IMR-90 (cell line): ENCODE results near the gene PEX5L. TPM values are rescaled to one million over a fixed set of nuclear protein-coding genes. Genes with fewer than 3 reads are reported as not detected.

Experiments used
- ATAC-seq: fragments of 200-7000 bp; cut with Tn5 transposase; 2 replicates; pipeline ENCODE4 v1.9.1; 2020; ENCODE audit warnings: low read depth, mild to moderate bottlenecking, moderate library complexity
- BruUV-seq: library from RNA; stranded (reverse); fragments of 400-500 nt; replicated peaks from 2 replicates; lab custom pipeline; 2021; lab: Mats Ljungman, UMichigan
- CTCF ChIA-PET: fragments of 300-600 bp; formaldehyde crosslinking; extraction: SDS; loops from one replicate; lab custom pipeline; 2021; ENCODE audit warnings: antibody characterized with exemption; lab: Yijun Ruan, JAX
- POLR2A ChIA-PET: fragments of 300-600 bp; sonication (Branson Sonifier 250); formaldehyde crosslinking; loops from one replicate; lab custom pipeline; 2022; ENCODE audit warnings: antibody characterized with exemption; ENCODE audit not compliant: unreplicated experiment; lab: Charles Lee
- DNase-seq: peaks from one replicate; pipeline ENCODE4 v3.0.0; 2013
- H2AFZ ChIP-seq: replicated peaks from 2 replicates; pipeline ENCODE3; 2013; ENCODE audit warnings: low read length, mild to moderate bottlenecking; ENCODE audit not compliant: poor library complexity
- H2AK5ac ChIP-seq: 2 replicates; pipeline ENCODE4 v1.6.1; 2013; ENCODE audit warnings: low read depth, low read length, inconsistent platforms
- H2AK9ac ChIP-seq: replicated peaks from 2 replicates; pipeline ENCODE3; 2013; ENCODE audit warnings: mild to moderate bottlenecking, low read depth, low read length, moderate library complexity; ENCODE audit not compliant: poor library complexity
- H2BK120ac ChIP-seq: 2 replicates; pipeline ENCODE4 v1.6.1; 2013; ENCODE audit warnings: low read depth, low read length, inconsistent platforms
- H2BK15ac ChIP-seq: 3 replicates; pipeline ENCODE4 v1.6.1; 2013; ENCODE audit warnings: low read depth, low read length, inconsistent platforms
- H2BK20ac ChIP-seq: 2 replicates; pipeline ENCODE4 v1.6.1; 2013; ENCODE audit warnings: low read depth, mild to moderate bottlenecking, inconsistent platforms, low read length, moderate library complexity
- H2BK5ac ChIP-seq: 2 replicates; pipeline ENCODE4 v1.6.1; 2013; ENCODE audit warnings: mild to moderate bottlenecking, low read depth, low read length, inconsistent platforms; ENCODE audit not compliant: poor library complexity, severe bottlenecking
- H3K14ac ChIP-seq: replicated peaks from 2 replicates; pipeline ENCODE4 v1.6.1; 2013; ENCODE audit warnings: low read depth, low read length, inconsistent platforms
- H3K18ac ChIP-seq: 2 replicates; pipeline ENCODE4 v1.6.1; 2013; ENCODE audit warnings: low read depth, low read length, control low read depth
- H3K23ac ChIP-seq: 2 replicates; pipeline ENCODE4 v1.6.1; 2013; ENCODE audit warnings: low read depth, low read length, inconsistent platforms
- H3K27ac ChIP-seq: 2 replicates; pipeline ENCODE4 v1.5.1; 2013; ENCODE audit warnings: mild to moderate bottlenecking, control low read depth, low read length; ENCODE audit not compliant: insufficient read depth
- H3K27me3 ChIP-seq: 2 replicates; pipeline ENCODE4 v1.6.1; 2013; ENCODE audit warnings: low read length; ENCODE audit not compliant: control insufficient read depth, insufficient read depth
- H3K36me3 ChIP-seq: 2 replicates; pipeline ENCODE4 v1.6.1; 2013; ENCODE audit warnings: low read length, mixed read lengths; ENCODE audit not compliant: control insufficient read depth, insufficient read depth
- H3K4ac ChIP-seq: 2 replicates; pipeline ENCODE4 v1.6.1; 2013; ENCODE audit warnings: low read depth, low read length, inconsistent platforms
- H3K4me1 ChIP-seq: 2 replicates; pipeline ENCODE4 v1.6.1; 2013; ENCODE audit warnings: low read length, mixed read lengths; ENCODE audit not compliant: control insufficient read depth, insufficient read depth
- H3K4me2 ChIP-seq: 2 replicates; pipeline ENCODE4 v1.6.1; 2013; ENCODE audit warnings: low read depth, mild to moderate bottlenecking, control low read depth, low read length, moderate library complexity
- H3K4me3 ChIP-seq: 2 replicates; pipeline ENCODE4 v1.5.1; 2013; ENCODE audit warnings: low read depth, mild to moderate bottlenecking, control low read depth, low read length, moderate library complexity; ENCODE audit not compliant: insufficient read depth
- H3K56ac ChIP-seq: 2 replicates; pipeline ENCODE4 v1.6.1; 2013; ENCODE audit warnings: low read length, inconsistent platforms; ENCODE audit not compliant: insufficient read depth; ENCODE audit errors: extremely low read depth
- H3K79me1 ChIP-seq, 2 experiments: 2 replicates each; pipeline ENCODE4 v1.6.1; 2013; ENCODE audit warnings: low read length in 2 of 2, inconsistent platforms in 1 of 2, low read depth in 1 of 2
- H3K9ac ChIP-seq: 2 replicates; pipeline ENCODE4 v1.6.1; 2013; ENCODE audit warnings: low read depth, low read length, control low read depth
- H3K9me1 ChIP-seq: 2 replicates; pipeline ENCODE4 v1.6.1; 2013; ENCODE audit warnings: low read length, inconsistent platforms; ENCODE audit not compliant: insufficient read depth
- H3K9me3 ChIP-seq: 2 replicates; pipeline ENCODE4 v1.6.1; 2013; ENCODE audit warnings: low read length; ENCODE audit not compliant: control insufficient read depth, insufficient read depth
- H4K20me1 ChIP-seq: 2 replicates; pipeline ENCODE4 v1.6.1; 2013; ENCODE audit warnings: low read length, inconsistent platforms; ENCODE audit not compliant: insufficient read depth
- H4K5ac ChIP-seq: 2 replicates; pipeline ENCODE4 v1.6.1; 2013; ENCODE audit warnings: mild to moderate bottlenecking, low read depth, low read length, control low read depth
- H4K8ac ChIP-seq, 2 experiments: 2 replicates each; pipeline ENCODE4 v1.6.1; 2013; ENCODE audit warnings: low read depth in 2 of 2, low read length in 2 of 2, control low read depth in 1 of 2, inconsistent platforms in 1 of 2
- H4K91ac ChIP-seq: 2 replicates; pipeline ENCODE4 v1.6.1; 2013; ENCODE audit warnings: low read depth, low read length, inconsistent platforms; ENCODE audit not compliant: insufficient read depth
- BHLHE40 ChIP-seq: fragments of 150-350 bp; IDR thresholded peaks from 2 replicates; pipeline ENCODE4 v1.6.1; 2016; ENCODE audit warnings: mild to moderate bottlenecking, low read depth, low read length
- CEBPB ChIP-seq: IDR thresholded peaks from 2 replicates; pipeline ENCODE4 v1.6.1; 2012; ENCODE audit warnings: low read depth, low read length, improper control_type of control experiment
- CHD1 ChIP-seq: IDR thresholded peaks from 2 replicates; pipeline ENCODE4 v1.6.1; 2012; ENCODE audit warnings: low read depth, low read length, improper control_type of control experiment
- CTCF ChIP-seq: conservative IDR thresholded peaks from 2 replicates; pipeline ENCODE4 v1.5.1; 2012; ENCODE audit warnings: mild to moderate bottlenecking, low read depth, low read length, improper control_type of control experiment
- ELK1 ChIP-seq: fragments of 150-350 bp; IDR thresholded peaks from 2 replicates; pipeline ENCODE4 v1.6.1; 2016; ENCODE audit warnings: low read depth, mild to moderate bottlenecking, low read length, moderate library complexity, borderline replicate concordance
- FOS ChIP-seq: fragments of 150-350 bp; IDR thresholded peaks from 2 replicates; pipeline ENCODE4 v1.6.1; 2016; ENCODE audit warnings: low read depth, low read length
- MAFK ChIP-seq: IDR thresholded peaks from 2 replicates; pipeline ENCODE4 v1.6.1; 2012; ENCODE audit warnings: low read depth, low read length, improper control_type of control experiment
- MAZ ChIP-seq: IDR thresholded peaks from 2 replicates; pipeline ENCODE4 v1.6.1; 2012; ENCODE audit warnings: low read depth, mild to moderate bottlenecking, low read length, improper control_type of control experiment, moderate library complexity, borderline replicate concordance
- MXI1 ChIP-seq: IDR thresholded peaks from 2 replicates; pipeline ENCODE4 v1.6.1; 2012; ENCODE audit warnings: low read depth, mild to moderate bottlenecking, low read length, moderate library complexity, borderline replicate concordance
- NFE2L2 ChIP-seq: fragments of 150-350 bp; IDR thresholded peaks from 2 replicates; pipeline ENCODE4 v1.6.1; 2016; ENCODE audit warnings: low read depth, mild to moderate bottlenecking, low read length
- POLR2A ChIP-seq: IDR thresholded peaks from 2 replicates; pipeline ENCODE4 v1.6.1; 2012; ENCODE audit warnings: mild to moderate bottlenecking, low read depth, low read length
- RAD21 ChIP-seq: IDR thresholded peaks from 2 replicates; pipeline ENCODE4 v1.6.1; 2012; ENCODE audit warnings: low read length, improper control_type of control experiment
- RCOR1 ChIP-seq: IDR thresholded peaks from 2 replicates; pipeline ENCODE4 v1.6.1; 2012; ENCODE audit warnings: mild to moderate bottlenecking, low read length, improper control_type of control experiment; ENCODE audit not compliant: insufficient replicate concordance
- RFX5 ChIP-seq: IDR thresholded peaks from 2 replicates; pipeline ENCODE4 v1.8.0; 2012; ENCODE audit warnings: low read depth, mild to moderate bottlenecking, low read length, moderate library complexity
- SMC3 ChIP-seq: fragments of 150-350 bp; IDR thresholded peaks from 2 replicates; pipeline ENCODE4 v1.6.1; 2016; ENCODE audit warnings: low read depth, mild to moderate bottlenecking, antibody characterized with exemption, low read length, moderate library complexity
- USF2 ChIP-seq: fragments of 150-350 bp; IDR thresholded peaks from 2 replicates; pipeline ENCODE4 v1.6.1; 2017; ENCODE audit warnings: mild to moderate bottlenecking, antibody characterized with exemption, low read length, low read depth
- WGBS, 2 experiments: methylation state at CpG; one replicate each; pipeline versions ENCODE4 v1.1.5 to v1.1.7; 2013; ENCODE audit warnings: missing lambda C conversion rate in 2 of 2; ENCODE audit not compliant: insufficient read length in 1 of 2; ENCODE audit errors: extremely low coverage in 2 of 2; 5-methylcytosine and 5-hydroxymethylcytosine counted together
- dilution Hi-C: fragments of 300-500 bp; cut with HindIII; formaldehyde crosslinking; loops from one replicate; pipeline ENCODE4 v1.14.3; 2018; ENCODE audit warnings: low sequenced_read_pairs; ENCODE audit not compliant: unreplicated experiment
- in situ Hi-C: fragments of 300-500 bp; cut with MboI; formaldehyde crosslinking; loops from 3 replicates; pipeline ENCODE4 v1.14.3; 2019; ENCODE audit warnings: low sequenced_read_pairs, inconsistent platforms, mixed read lengths
- intact Hi-C: fragments of 100-400 bp; cut with micrococcal nuclease; formaldehyde crosslinking; loops from 2 replicates; pipeline ENCODE4 v1.10.0; 2022
- polyA plus RNA-seq, 3 experiments: library from polyadenylated mRNA; depleted of rRNA; stranded (reverse); fragments of >200 nt; gene quantifications; 2 replicates each; pipeline ENCODE4 v1.2.3, GENCODE V29; 2012; ENCODE audit warnings: low replicate concordance in 1 of 3
- total RNA-seq: library from RNA; depleted of rRNA; stranded (reverse); fragments of >200 nt; gene quantifications from 2 replicates; pipeline ENCODE4 v1.2.3, GENCODE V29; 2012

PEX5L gene
- total and polyA plus RNA-seq, 2 of the 4 experiments (the other 2 are of a cell fraction): not detected

- no peak overlapping the region for H3K4ac ChIP-seq
These were observed 154.9 kb downstream of the PEX5L start for GRCh38 chr3:179881791-179882190.

More at GRCh38 chr3:179881791-179882190, 154.9 kb downstream of the PEX5L start:
- intact Hi-C loops (no loop called here), in situ Hi-C loops (no loop called here), dilution Hi-C loops (no loop called here)
- ATAC-seq: no peak
- Histone ChIP-seq H3K4me3 (no peak overlapping the region), H3K4me1 (no peaks in the 10 kb centered on the region), H2BK20ac (no peak overlapping the region), H2BK5ac (no peak overlapping the region), H2BK120ac (no peak overlapping the region), H3K9ac (no peak overlapping the region), H3K9me1 (no peaks in the 10 kb centered on the region), H4K91ac (no peak overlapping the region), H3K4me2 (no peak overlapping the region), H4K8ac (no peak overlapping the region), H3K36me3 (no peaks in the 10 kb centered on the region), H3K23ac (no peak overlapping the region), H3K79me1 (no peaks in the 10 kb centered on the region), H2AK5ac (no peak overlapping the region), H3K9me3 (no peaks in the 10 kb centered on the region), H4K5ac (no peak overlapping the region), H3K18ac (no peak overlapping the region), H2AFZ (no peak overlapping the region), H3K27me3 (no peaks in the 10 kb centered on the region; the same call in 1 of the 2 replicates), H4K20me1 (no peaks in the 10 kb centered on the region), H3K56ac (no peak overlapping the region), H2AK9ac (no peak overlapping the region), H2BK15ac (no peak overlapping the region), H3K27ac (no peak overlapping the region), H3K14ac (no peak overlapping the region)
- WGBS, 2 experiments: no CpG with 5 or more reads among the region's 2 CpGs
- peak; percentile 9 for DNase-seq
- CTCF ChIA-PET: interaction anchor here (0.9 to 1.3 kb wide), 3 partner anchors 12 to 15 kb away, joined by 3 to 4 read pairs (median 3); no protein-coding TSS in a partner anchor
- no peak for TF ChIP-seq RCOR1
- no peak for TF ChIP-seq ELK1
- TF ChIP-seq SMC3: no peak
- no peak for TF ChIP-seq RAD21
- TF ChIP-seq POLR2A: no peak
- no peak for TF ChIP-seq CHD1
- TF ChIP-seq CTCF: no peak
- no peak for TF ChIP-seq MAFK
- no peak for TF ChIP-seq CEBPB
- no peak for TF ChIP-seq MAZ
- TF ChIP-seq NFE2L2: no peak
- no peak for TF ChIP-seq USF2
- no peak for TF ChIP-seq RFX5
- no peak for TF ChIP-seq BHLHE40
- no peak for TF ChIP-seq FOS
- TF ChIP-seq MXI1: no peak
- no TSS peak for BruUV-seq
- POLR2A ChIA-PET: interaction anchor here (0.7 kb wide), 1 partner anchor 22 kb away, joined by 3 read pairs; no protein-coding TSS in a partner anchor
